GM12875 (cell line): ENCODE data around the gene MINDY4.

Experiments
- H3K4me3 ChIP-seq: one replicate; pipeline ENCODE4 v1.5.1; 2011; ENCODE audit warnings: low read depth, low read length, control low read depth
- CTCF ChIP-seq: IDR thresholded peaks from 2 replicates; pipeline ENCODE4 v1.5.1; 2011; ENCODE audit warnings: low read depth, mild to moderate bottlenecking, control low read depth, inconsistent platforms, low read length, moderate library complexity, borderline replicate concordance; ENCODE audit not compliant: insufficient read depth

MINDY4 gene

GRCh38 chr7:30910411-30911073 is 139.3 kb downstream of the MINDY4 start:
- no peak overlapping the region for H3K4me3 ChIP-seq
- no peak for TF ChIP-seq CTCF

GRCh38 chr7:30911133-30911532 is 139.9 kb downstream of the MINDY4 start:
- no peak overlapping the region for H3K4me3 ChIP-seq
- no peak for TF ChIP-seq CTCF

GRCh38 chr7:30911561-30911969 is 140.3 kb downstream of the MINDY4 start, which contains the start of gene AQP1:
Gene AQP1 (plus strand): TSS chr7:30911853. CDS start chr7:30911910, 57 bp downstream.
- H3K4me3 ChIP-seq = no peak within 1 kb of the TSS
- no peak for TF ChIP-seq CTCF

- no peak for TF ChIP-seq CTCF
- H3K4me3 ChIP-seq = no peak overlapping the region
Measured at GRCh38 chr7:30912021-30912730, 141.0 kb downstream of the MINDY4 start.

- no peak overlapping the region for H3K4me3 ChIP-seq
- TF ChIP-seq CTCF = no peak
Measured at GRCh38 chr7:30912731-30912985, 141.4 kb downstream of the MINDY4 start.

GRCh38 chr7:30912986-30913811 is 142.0 kb downstream of the MINDY4 start:
- no peak overlapping the region for H3K4me3 ChIP-seq
- TF ChIP-seq CTCF = no peak
